GM06990 (cell line): ENCODE results near the gene SCNN1G.

ENCODE experiments used
- DNase-seq: peaks from one replicate; pipeline ENCODE4 v3.0.0-alpha.2; 2011; ENCODE audit not compliant: insufficient read length; ENCODE audit errors: extremely low read depth
- H3K27me3 ChIP-seq: replicated peaks from 2 replicates; pipeline ENCODE4 v1.6.0; 2011; ENCODE audit warnings: low read length; ENCODE audit not compliant: control insufficient read depth, insufficient read depth
- H3K36me3 ChIP-seq: 2 replicates; pipeline ENCODE4 v1.5.1; 2011; ENCODE audit warnings: low read length; ENCODE audit not compliant: control insufficient read depth, insufficient read depth
- H3K4me3 ChIP-seq: replicated peaks from 2 replicates; pipeline ENCODE4 v1.5.1; 2011; ENCODE audit warnings: low read depth, mild to moderate bottlenecking, control low read depth, low read length
- CTCF ChIP-seq: IDR thresholded peaks from 2 replicates; pipeline ENCODE4 v1.5.1; 2011; ENCODE audit warnings: low read length, control low read depth, mild to moderate bottlenecking, inconsistent platforms; ENCODE audit not compliant: insufficient read depth, poor library complexity, severe bottlenecking

Gene SCNN1G

GRCh38 chr16:23213831-23214230 lies 31.3 kb downstream of the SCNN1G start:
- no peaks in the 10 kb centered on the region for H3K27me3 ChIP-seq
- H3K4me3 ChIP-seq: no peak overlapping the region
- DNase-seq: no peak
- H3K36me3 ChIP-seq: no peaks in the 10 kb centered on the region
- no peak for TF ChIP-seq CTCF

- no peak for DNase-seq
- Histone ChIP-seq H3K27me3 (no peaks in the 10 kb centered on the region), H3K4me3 (no peak overlapping the region), H3K36me3 (no peaks in the 10 kb centered on the region)
- TF ChIP-seq CTCF: no peak
These were observed 32.3 kb downstream of the SCNN1G start for GRCh38 chr16:23214796-23215195.

GRCh38 chr16:23215435-23215834 lies 32.9 kb downstream of the SCNN1G start:
- no peak for TF ChIP-seq CTCF
- H3K27me3 ChIP-seq: no peaks in the 10 kb centered on the region
- no peak for DNase-seq
- no peak overlapping the region for H3K4me3 ChIP-seq
- H3K36me3 ChIP-seq: no peaks in the 10 kb centered on the region

GRCh38 chr16:23216658-23217246 lies 34.2 kb downstream of the SCNN1G start:
- TF ChIP-seq CTCF: no peak
- Histone ChIP-seq H3K36me3 (no peaks in the 10 kb centered on the region), H3K27me3 (no peaks in the 10 kb centered on the region), H3K4me3 (no peak overlapping the region)
- DNase-seq: no peak

GRCh38 chr16:23217646-23218045 lies 35.1 kb downstream of the SCNN1G start:
- no peak for TF ChIP-seq CTCF
- Histone ChIP-seq H3K27me3 (no peaks in the 10 kb centered on the region), H3K36me3 (no peaks in the 10 kb centered on the region), H3K4me3 (no peak overlapping the region)
- no peak for DNase-seq

GRCh38 chr16:23222929-23223328 lies 40.4 kb downstream of the SCNN1G start:
- Histone ChIP-seq H3K4me3 (no peak overlapping the region), H3K36me3 (no peaks in the 10 kb centered on the region), H3K27me3 (no peaks in the 10 kb centered on the region)
- DNase-seq: no peak
- TF ChIP-seq CTCF: no peak
